ENCODE measurements around the gene SCP2. TPM values are rescaled to one million over a fixed set of nuclear protein-coding genes. Genes with fewer than 3 reads are reported as not detected.

The SCP2 gene
- total RNA-seq, 2 experiments from 2014 or later = 22.7 to 27.0 TPM

- no peaks in the 10 kb centered on the region for H3K36me3 ChIP-seq (ENCODE audit: insufficient read depth, low read length)
- no peaks in the 10 kb centered on the region for H3K4me1 Mint-ChIP-seq (ENCODE audit: low read depth)
- no peaks in the 10 kb centered on the region for H3K36me3 Mint-ChIP-seq (ENCODE audit: low read depth)
- DNase-seq (no peak), ATAC-seq (ENCODE audit: poor library complexity) (no peak)
- intact Hi-C loops (cut with DNase I, micrococcal nuclease) = no loop called here
- no peak overlapping the region for H3K4me3 Mint-ChIP-seq
- H3K4me1 ChIP-seq (ENCODE audit: insufficient read depth, low read length) = no peaks in the 10 kb centered on the region
- H3K4me3 ChIP-seq (ENCODE audit: low read length) = no peak overlapping the region
- no peak overlapping the region for H3K27ac Mint-ChIP-seq
- ChIA-PET POLR2A (no interaction called here), CTCF (no interaction called here)
- no peak overlapping the region for H3K27ac ChIP-seq (ENCODE audit: low read depth in 1 of 2, low read length in 2 of 2)
- no peak for TF ChIP-seq CTCF (IDR thresholded peaks at IDR 0.05)
- H3K9me3 ChIP-seq (ENCODE audit: control insufficient read depth in 1 of 2, insufficient read depth in 1 of 2, low read length in 2 of 2) = no peaks in the 10 kb centered on the region
- H3K27me3 ChIP-seq (ENCODE audit: control insufficient read depth in 1 of 2, insufficient read depth in 2 of 2, low read length in 2 of 2) = no peaks in the 10 kb centered on the region
- H3K27me3 Mint-ChIP-seq = no peaks in the 10 kb centered on the region
- no peaks in the 10 kb centered on the region for H3K9me3 Mint-ChIP-seq
Measured at GRCh38 chr1:53086491-53087070, 159.5 kb downstream of the SCP2 start.

GRCh38 chr1:53087332-53088285 lies 160.5 kb downstream of the SCP2 start:
- DNase-seq (no peak), ATAC-seq (ENCODE audit: poor library complexity) (no peak)
- no peak overlapping the region for H3K27ac ChIP-seq (ENCODE audit: low read depth in 1 of 2, low read length in 2 of 2)
- ChIA-PET CTCF (no interaction called here), POLR2A (no interaction called here)
- no peak overlapping the region for H3K4me3 Mint-ChIP-seq
- no peaks in the 10 kb centered on the region for H3K4me1 Mint-ChIP-seq (ENCODE audit: low read depth)
- H3K4me3 ChIP-seq (ENCODE audit: low read length) = no peak overlapping the region
- H3K4me1 ChIP-seq (ENCODE audit: insufficient read depth, low read length) = no peaks in the 10 kb centered on the region
- no peaks in the 10 kb centered on the region for H3K27me3 Mint-ChIP-seq
- H3K27me3 ChIP-seq (ENCODE audit: control insufficient read depth in 1 of 2, insufficient read depth in 2 of 2, low read length in 2 of 2) = no peaks in the 10 kb centered on the region
- H3K27ac Mint-ChIP-seq = no peak overlapping the region
- no peaks in the 10 kb centered on the region for H3K9me3 ChIP-seq (ENCODE audit: control insufficient read depth in 1 of 2, insufficient read depth in 1 of 2, low read length in 2 of 2)
- no peaks in the 10 kb centered on the region for H3K36me3 ChIP-seq (ENCODE audit: insufficient read depth, low read length)
- TF ChIP-seq CTCF (IDR thresholded peaks at IDR 0.05) = no peak
- no peaks in the 10 kb centered on the region for H3K36me3 Mint-ChIP-seq (ENCODE audit: low read depth)
- no peaks in the 10 kb centered on the region for H3K9me3 Mint-ChIP-seq
- intact Hi-C loops (cut with DNase I, micrococcal nuclease) = no loop called here

GRCh38 chr1:53088616-53089300 lies 161.7 kb downstream of the SCP2 start:
- DNase-seq (no peak), ATAC-seq (ENCODE audit: poor library complexity) (no peak)
- H3K27me3 Mint-ChIP-seq = no peaks in the 10 kb centered on the region
- Histone ChIP-seq H3K27ac (ENCODE audit: low read depth in 1 of 2, low read length in 2 of 2) (no peak overlapping the region), H3K27me3 (ENCODE audit: control insufficient read depth in 1 of 2, insufficient read depth in 2 of 2, low read length in 2 of 2) (no peaks in the 10 kb centered on the region), H3K9me3 (ENCODE audit: control insufficient read depth in 1 of 2, insufficient read depth in 1 of 2, low read length in 2 of 2) (no peaks in the 10 kb centered on the region), H3K4me1 (ENCODE audit: insufficient read depth, low read length) (no peaks in the 10 kb centered on the region), H3K36me3 (ENCODE audit: insufficient read depth, low read length) (no peaks in the 10 kb centered on the region), H3K4me3 (ENCODE audit: low read length) (no peak overlapping the region)
- intact Hi-C loops (cut with DNase I, micrococcal nuclease) = no loop called here
- ChIA-PET POLR2A (no interaction called here), CTCF (no interaction called here)
- TF ChIP-seq CTCF (IDR thresholded peaks at IDR 0.05) = no peak
- H3K4me1 Mint-ChIP-seq (ENCODE audit: low read depth) = no peaks in the 10 kb centered on the region
- no peak overlapping the region for H3K27ac Mint-ChIP-seq
- H3K36me3 Mint-ChIP-seq (ENCODE audit: low read depth) = no peaks in the 10 kb centered on the region
- H3K4me3 Mint-ChIP-seq = no peak overlapping the region
- H3K9me3 Mint-ChIP-seq = no peaks in the 10 kb centered on the region

All from CD4-positive, alpha-beta T cell (primary cell).